GM18519 (cell line): Measurements from ENCODE around the gene EHMT1.

ENCODE experiments used
- ATAC-seq: cut with Tn5 transposase; IDR thresholded peaks from one replicate; pipeline ENCODE4 v1.9.1; 2021; ENCODE audit warnings: mild to moderate bottlenecking, moderate library complexity; ENCODE audit not compliant: unreplicated experiment, low FRiP score

Gene EHMT1

DNA sequence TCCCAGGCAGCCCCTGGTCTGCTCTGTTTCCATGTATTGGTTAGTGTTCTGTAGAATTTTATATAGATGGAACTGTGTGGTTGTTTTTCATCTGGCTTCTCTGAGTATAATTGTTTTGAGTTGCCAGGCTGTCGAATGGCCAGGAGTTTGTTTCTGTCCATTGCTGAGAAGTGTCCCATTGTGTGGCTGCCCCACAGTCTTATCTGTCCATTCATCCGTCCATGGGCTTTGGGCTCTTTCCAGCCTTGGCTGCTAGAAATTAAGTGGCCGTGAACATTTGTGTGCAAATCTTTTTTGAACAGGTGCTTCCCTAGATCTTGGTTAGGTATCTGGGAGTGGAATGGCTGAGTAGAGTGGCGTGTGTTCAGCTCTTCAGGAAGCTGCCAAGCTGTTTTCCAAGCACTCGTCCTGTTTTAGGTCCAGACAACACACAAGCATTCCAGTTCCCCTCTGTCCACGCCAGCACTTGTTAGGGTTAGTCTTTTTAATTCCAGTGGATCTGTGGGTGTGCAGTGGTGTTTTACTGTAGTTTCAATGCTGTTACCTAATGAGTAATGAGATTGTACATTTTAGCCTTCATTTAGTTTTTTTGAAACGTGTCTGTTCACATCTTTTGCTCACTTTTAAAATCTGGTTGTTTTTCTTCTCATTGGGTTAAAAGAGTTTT lies 136.6 kb downstream of the EHMT1 start:
- ATAC-seq, result no peak

DNA sequence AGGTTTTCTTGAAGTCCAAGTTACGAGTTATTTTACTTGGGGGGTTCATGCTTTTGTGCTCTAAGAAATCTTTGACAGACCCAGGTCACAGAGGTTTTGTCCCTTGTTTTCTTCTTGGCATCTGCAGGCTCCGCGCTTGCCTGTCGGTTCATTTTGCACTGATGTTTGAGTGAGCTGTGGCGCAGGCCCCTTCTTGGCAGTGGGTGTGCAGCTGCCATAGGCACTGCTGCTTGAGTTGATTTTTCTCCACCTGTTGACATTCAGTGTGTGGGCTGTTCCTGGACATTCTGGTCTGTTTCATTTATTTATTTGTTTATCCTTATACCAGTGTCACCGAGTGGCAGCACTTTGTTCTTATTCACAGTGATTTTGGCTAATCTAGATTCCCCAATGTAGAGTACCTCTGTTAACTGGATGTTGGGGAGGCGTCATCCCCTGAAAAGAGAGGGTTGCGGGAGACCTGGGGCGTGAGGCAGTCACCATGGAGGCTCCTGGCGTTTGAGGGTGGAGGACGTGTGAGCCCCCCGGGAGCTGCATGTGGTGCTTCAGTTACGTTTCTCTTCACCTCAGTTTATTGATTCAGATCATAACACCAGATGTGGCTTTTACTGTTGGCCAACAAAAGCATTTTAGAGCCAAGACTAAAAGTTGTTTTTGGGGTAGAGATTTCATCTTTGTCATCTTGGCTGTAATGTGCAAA lies 137.4 kb downstream of the EHMT1 start:
- ATAC-seq, result no peak

DNA sequence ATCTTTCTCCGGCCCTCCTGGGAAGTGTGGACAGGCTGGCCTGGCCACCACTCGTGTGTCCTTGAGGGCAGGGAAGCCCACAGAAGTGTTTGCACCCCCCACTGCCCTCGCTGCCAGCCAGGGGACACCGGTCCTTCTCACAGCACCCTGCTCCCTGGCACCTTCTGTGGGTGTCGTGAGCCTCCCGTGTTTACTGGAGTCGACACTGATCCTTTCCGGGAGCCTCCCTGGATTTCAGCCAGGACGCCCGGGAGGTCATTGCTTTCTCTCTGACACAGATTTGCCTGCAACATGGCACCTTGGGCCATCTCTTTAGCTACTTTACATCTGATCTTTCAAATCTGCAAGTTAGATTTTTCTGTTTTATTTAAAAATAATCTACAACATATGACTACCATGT lies 138.3 kb downstream of the EHMT1 start:
- ATAC-seq, result no peak

DNA sequence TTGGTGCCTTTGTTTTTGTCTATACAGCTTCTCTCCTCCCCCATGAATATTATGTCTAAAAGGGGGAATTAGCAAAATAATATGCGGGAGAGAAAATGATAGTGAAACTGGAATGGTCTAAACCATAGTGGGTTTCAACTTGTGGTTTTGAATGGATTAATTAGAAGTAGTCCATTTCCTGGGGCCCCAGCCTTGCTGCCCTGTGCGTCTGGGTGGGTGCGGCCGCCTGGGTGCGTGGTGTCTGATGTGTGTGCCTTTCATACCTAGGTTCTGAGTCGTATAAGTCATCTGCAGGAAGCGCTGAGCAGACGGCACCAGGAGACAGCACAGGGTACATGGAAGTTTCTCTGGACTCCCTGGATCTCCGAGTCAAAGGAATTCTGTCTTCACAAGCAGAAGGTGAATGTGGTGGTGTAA lies 138.8 kb downstream of the EHMT1 start:
- no peak for ATAC-seq

DNA sequence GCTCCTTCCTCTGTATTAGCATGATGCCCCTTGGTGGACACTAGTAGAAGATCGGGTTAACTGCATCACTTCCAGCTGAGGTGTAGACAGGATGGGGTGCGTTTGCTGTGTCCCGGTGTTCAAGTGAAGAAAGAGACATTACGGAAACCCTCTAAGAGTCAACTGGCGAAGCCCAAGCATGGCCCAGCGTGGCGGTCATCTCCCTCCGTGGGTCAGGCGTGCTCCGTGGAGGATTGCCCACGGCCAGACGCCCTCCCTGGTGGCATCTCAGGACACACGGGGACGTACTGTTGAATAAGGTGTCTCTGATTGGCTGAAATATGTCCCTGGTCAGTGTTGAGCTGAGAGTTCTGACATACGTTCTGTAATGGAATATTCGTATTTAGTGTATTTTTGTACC lies 139.3 kb downstream of the EHMT1 start:
- ATAC-seq, result no peak

- no peak for ATAC-seq
These were observed 140.3 kb downstream of the EHMT1 start for GRCh38 chr9:137759117-137759516.

- ATAC-seq, result no peak
These were observed 141.0 kb downstream of the EHMT1 start for GRCh38 chr9:137759649-137760321.

GRCh38 chr9:137760426-137760825 lies 141.6 kb downstream of the EHMT1 start:
- no peak for ATAC-seq

DNA sequence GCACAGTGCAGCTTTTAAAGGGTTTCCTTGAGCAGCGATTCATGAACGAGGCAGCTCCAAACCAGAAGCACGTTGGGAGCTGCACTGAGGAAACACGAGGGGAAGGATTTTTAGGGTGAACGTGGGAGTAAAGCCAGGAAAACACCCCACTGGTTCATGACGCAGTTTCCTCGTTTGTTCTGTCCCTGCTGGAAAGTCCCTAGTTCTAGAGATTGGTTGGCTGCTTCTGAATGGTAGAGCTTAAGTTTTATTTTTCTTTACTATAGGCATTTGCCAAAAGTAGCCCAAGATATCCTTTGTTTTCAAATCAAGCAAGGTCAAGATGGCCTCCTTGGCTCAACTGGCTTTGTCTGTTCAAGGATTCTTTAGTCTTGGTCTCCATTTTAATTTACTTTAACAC lies 142.2 kb downstream of the EHMT1 start:
- ATAC-seq, result no peak

- ATAC-seq, result no peak
These were observed 143.0 kb downstream of the EHMT1 start for GRCh38 chr9:137761793-137762192.

DNA sequence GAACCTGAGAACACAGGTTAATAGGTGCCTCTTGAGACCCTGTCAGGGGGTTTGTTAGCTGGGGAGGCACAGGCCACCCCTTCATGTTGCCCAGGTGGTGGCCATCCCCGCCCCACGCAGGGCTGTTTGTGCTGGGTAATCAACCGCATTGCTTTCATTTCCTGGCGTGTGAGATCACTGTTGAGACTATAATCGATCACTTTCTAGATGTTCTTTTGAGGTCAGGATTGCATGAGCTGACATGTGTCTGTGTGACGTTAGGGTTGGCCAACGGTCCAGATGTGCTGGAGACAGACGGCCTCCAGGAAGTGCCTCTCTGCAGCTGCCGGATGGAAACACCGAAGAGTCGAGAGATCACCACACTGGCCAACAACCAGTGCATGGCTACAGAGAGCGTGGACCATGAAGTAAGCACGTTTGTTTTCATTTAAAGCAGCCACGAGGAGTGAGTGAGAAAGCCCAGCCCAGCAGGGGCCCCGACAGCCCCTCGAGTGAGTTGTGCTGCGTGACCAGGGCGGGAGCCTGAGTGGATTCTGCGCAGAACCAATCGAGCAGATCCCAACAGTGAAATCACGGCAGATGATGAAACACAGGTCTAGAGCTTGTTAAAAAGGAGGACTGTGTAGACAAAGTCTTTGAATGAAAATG lies 143.7 kb downstream of the EHMT1 start:
- no peak for ATAC-seq

- ATAC-seq, result no peak
These were observed 144.6 kb downstream of the EHMT1 start for GRCh38 chr9:137763271-137763955.

GRCh38 chr9:137764171-137764671 lies 145.4 kb downstream of the EHMT1 start:
- no peak for ATAC-seq

DNA sequence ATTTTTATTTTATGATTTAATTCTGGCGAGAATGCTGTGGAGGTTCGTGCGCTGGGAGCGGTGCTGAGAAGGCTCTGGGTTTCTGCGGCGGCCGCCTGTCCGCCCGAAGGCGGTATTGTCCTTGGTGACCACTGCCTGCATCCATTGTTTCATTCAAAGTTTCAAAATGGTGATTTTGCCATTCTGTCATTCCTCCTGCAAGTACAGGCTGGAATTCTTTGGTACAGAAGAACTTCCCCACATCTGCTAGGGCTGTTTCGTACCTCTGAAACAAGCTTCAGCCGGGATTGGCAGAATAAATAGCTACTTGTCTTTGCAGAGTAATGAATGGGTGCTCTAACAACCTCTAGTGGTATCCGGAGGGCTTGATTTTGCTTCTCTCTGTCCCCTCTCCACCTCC lies 146.2 kb downstream of the EHMT1 start:
- ATAC-seq, result no peak

GRCh38 chr9:137765536-137765935 lies 146.7 kb downstream of the EHMT1 start:
- no peak for ATAC-seq

- no peak for ATAC-seq
These were observed 152.8 kb downstream of the EHMT1 start for GRCh38 chr9:137771580-137771979.

GRCh38 chr9:137772281-137772873 lies 153.6 kb downstream of the EHMT1 start:
- ATAC-seq, result no peak

DNA sequence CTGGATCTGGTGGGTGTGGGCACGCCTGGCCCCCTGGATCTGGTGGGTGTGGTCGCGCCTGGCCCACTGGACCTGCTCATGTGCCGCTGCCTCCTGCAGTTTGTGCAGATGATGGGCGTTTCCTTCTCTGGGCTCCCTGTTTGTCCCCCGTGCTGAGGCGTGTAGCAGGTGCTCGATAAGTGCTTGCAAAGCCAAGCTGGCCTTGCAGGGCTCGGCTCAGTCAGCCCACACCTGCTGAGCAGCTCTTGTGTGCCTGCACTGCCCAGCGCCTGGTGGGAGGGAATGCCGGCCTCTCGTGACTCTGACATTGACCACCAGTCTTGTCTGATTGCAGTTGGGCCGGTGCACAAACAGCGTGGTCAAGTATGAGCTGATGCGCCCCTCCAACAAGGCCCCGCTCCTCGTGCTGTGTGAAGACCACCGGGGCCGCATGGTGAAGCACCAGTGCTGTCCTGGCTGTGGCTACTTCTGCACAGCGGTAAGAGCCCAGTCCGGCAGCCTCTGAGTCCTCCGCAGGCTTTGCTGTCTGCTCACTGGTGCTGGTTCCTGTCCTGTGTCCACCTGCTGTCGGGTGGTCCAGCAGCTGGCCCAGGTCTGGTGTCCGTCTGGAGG lies 156.1 kb downstream of the EHMT1 start:
- no peak for ATAC-seq

DNA sequence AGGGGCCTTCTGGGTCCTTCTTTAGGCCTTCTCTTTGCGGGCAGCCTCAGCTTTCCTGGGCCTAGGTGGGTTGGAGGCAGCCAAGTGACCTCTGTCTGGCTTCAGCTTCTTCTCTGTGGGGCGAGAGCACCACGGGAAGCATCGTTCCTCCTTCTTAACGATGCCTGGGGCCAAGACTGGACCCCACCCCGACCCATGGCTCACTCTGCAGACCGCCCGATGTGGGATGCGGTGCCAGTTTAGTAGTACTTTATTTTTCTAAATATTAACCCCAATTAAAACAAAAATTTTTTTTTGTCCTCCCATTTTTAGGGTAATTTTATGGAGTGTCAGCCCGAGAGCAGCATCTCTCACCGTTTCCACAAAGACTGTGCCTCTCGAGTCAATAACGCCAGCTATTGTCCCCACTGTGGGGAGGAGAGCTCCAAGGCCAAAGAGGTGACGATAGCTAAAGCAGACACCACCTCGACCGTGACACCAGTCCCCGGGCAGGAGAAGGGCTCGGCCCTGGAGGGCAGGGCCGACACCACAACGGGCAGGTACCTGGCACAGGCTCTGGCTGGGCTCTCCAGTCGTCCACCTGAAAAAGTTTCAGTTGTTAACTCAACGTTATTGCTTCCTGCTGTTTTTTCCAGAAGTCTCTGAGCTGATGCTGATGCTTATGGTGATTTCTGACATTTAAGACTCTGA lies 157.6 kb downstream of the EHMT1 start:
- no peak for ATAC-seq
